ENCODE data around the gene CRY2. TPM values are rescaled to one million over a fixed set of nuclear protein-coding genes. Genes with fewer than 3 reads are reported as not detected.

CRY2 gene
- total RNA-seq (100 to 1,000 TPM in 2 of 5 donors, 10 to 100 TPM in 3; 54.0 to 198 (median 63.5) TPM), total RNA-seq (32.4 to 339 (median 89.1) reads per million in 29 experiments)
- 35.4 TPM for total RNA-seq (2013)

- H3K4me1 ChIP-seq (ENCODE audit: control insufficient read depth in 1 of 2, extremely low read depth in 1 of 2, insufficient read depth in 2 of 2, low read length in 2 of 2): peaks cover 19 to 50% of the 10 kb centered on the region in 2 experiments
- Mint-ChIP-seq H3K27me3 (no peaks in the 10 kb centered on the region), H3K9me3 (no peaks in the 10 kb centered on the region), H3K27ac (peak within 1 kb of the TSS; percentile 89 to 90), H3K4me3 (peak within 1 kb of the TSS; percentile 85 to 90 (median 87)), H3K4me1 (peaks cover 60 to 65% (median 64%) of the 10 kb centered on the region in 3 donors), H3K36me3 (peaks cover 12% of the 10 kb centered on the region)
- peaks cover 0 to 6% of the 10 kb centered on the region in 2 donors for H3K36me3 ChIP-seq (ENCODE audit: control insufficient read depth in 2 of 2, extremely low read depth in 1 of 2, insufficient read depth in 1 of 2, low read length in 1 of 2)
- ChIA-PET CTCF (interaction anchor here in 1 of 2 donors (0.7 to 1.1 kb wide), 7 partner anchors 12 to 160 kb away, joined by 3 to 8 read pairs (median 5); partner anchors contain the start of gene PEX16), POLR2A (interaction anchor here (0.6 to 1.2 kb wide), 7 partner anchors 10 to 1794 kb away, joined by 3 to 13 read pairs (median 3); partner anchors contain the start of gene PEX16 (in 1 of the 2))
- H3K4me3 ChIP-seq (ENCODE audit: control insufficient read depth in 1 of 2, extremely low read depth in 1 of 2, low read length in 1 of 2): peak within 1 kb of the TSS; percentile 78 to 95
- DNase-seq (peak; percentile 90 to 99 (median 97)), ATAC-seq (replicated peaks in 1 of 4) (peak; percentile 83 to 95 (median 92))
- peak within 1 kb of the TSS; percentile 97 for H3K27ac ChIP-seq (ENCODE audit: low read length)
- no peaks in the 10 kb centered on the region for H3K27me3 ChIP-seq (replicated peaks in 1 of 2; ENCODE audit: control insufficient read depth in 2 of 2, extremely low read depth in 1 of 2, insufficient read depth in 2 of 2, low read length in 1 of 2)
- no peaks in the 10 kb centered on the region for H3K9me3 ChIP-seq
- under 1% methylated on average over 73 of the region's 75 CpGs for WGBS (ENCODE audit: insufficient coverage)
Measured at GRCh38 chr11:45846974-45847910, at the start of gene CRY2. Gene CRY2, plus strand, starts transcription at chr11:45847475. Its CDS starts 16 bp downstream, at chr11:45847491.

DNA sequence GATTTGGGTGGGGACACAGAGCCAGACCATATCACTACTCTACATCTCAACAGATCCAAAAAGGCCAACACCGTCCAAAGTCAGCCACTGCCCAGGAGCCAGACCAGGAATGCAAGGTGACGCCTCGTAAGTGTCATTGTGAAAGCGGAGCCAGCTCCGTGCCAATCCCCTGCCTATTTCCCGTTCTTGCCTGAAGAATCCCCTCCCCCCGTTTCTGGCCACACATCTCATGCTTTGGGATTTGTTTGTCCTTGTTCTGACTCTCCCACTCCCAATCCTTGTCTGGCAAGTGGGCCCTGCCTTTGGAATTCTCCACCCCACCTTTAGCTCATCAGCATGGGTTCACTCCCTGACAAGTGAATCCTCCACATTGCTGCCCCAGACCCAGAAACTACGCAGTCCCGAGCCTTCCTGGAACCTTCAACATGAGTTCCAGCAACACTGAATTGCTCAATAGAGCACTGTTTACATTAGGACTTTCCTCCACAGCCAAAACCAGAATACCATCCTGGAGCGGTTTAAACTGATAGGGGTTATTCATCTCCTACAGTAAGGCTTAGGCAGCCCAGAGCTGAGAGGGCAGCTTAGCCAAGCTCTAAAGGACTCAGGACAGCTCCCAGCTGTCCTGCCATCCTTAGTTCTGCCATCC, 48.4 kb upstream of the CRY2 start:
- Histone ChIP-seq H3K36me3 (ENCODE audit: control insufficient read depth in 2 of 2, extremely low read depth in 1 of 2, insufficient read depth in 1 of 2, low read length in 1 of 2) (no peaks in the 10 kb centered on the region), H3K4me3 (ENCODE audit: control insufficient read depth in 1 of 2, extremely low read depth in 1 of 2, low read length in 1 of 2) (no peak overlapping the region), H3K9me3 (no peaks in the 10 kb centered on the region), H3K27me3 (replicated peaks in 1 of 2; ENCODE audit: control insufficient read depth in 2 of 2, extremely low read depth in 1 of 2, insufficient read depth in 2 of 2, low read length in 1 of 2) (no peaks in the 10 kb centered on the region), H3K27ac (ENCODE audit: low read length) (no peak overlapping the region), H3K4me1 (ENCODE audit: control insufficient read depth in 1 of 2, extremely low read depth in 1 of 2, insufficient read depth in 2 of 2, low read length in 2 of 2) (peaks cover 0 to 4% of the 10 kb centered on the region in 2 experiments)
- Mint-ChIP-seq H3K27ac (no peak overlapping the region), H3K9me3 (no peaks in the 10 kb centered on the region), H3K27me3 (no peaks in the 10 kb centered on the region), H3K36me3 (no peaks in the 10 kb centered on the region), H3K4me1 (peaks cover 0 to 4% (median 0%) of the 10 kb centered on the region in 3 donors), H3K4me3 (no peak overlapping the region)
- ATAC-seq (replicated peaks in 1 of 4): no peak
- WGBS (ENCODE audit: insufficient coverage): 90% methylated on average over 10 of the region's 10 CpGs
- POLR2A ChIA-PET: no interaction called here
- CTCF ChIA-PET: interaction anchor here in 1 of 2 donors (0.7 to 1.8 kb wide), 2 partner anchors 27 to 227 kb away, joined by 4 to 10 read pairs; no protein-coding TSS in a partner anchor
- no peak for DNase-seq

DNA sequence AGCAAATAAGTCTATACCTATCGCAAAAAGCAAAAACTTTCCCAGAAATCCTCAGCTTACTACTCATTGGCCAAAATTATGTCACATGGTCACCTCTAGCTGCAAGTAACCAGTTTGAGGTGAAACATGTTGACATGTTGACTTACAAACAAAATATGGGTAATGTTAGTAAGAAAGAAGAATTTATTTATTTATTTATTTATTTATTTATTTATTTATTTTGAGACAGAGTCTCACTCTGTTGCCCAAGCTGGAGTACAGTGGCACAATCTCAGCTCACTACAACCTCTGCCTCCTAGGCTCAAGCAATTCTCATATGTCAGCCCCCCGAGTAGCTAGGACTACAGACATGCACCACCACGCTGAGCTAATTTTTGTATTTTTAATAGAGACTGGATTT, 47.7 kb upstream of the CRY2 start:
- H3K4me3 Mint-ChIP-seq: no peak overlapping the region
- no peak for DNase-seq
- Histone ChIP-seq H3K4me3 (ENCODE audit: control insufficient read depth in 1 of 2, extremely low read depth in 1 of 2, low read length in 1 of 2) (no peak overlapping the region), H3K36me3 (ENCODE audit: control insufficient read depth in 2 of 2, extremely low read depth in 1 of 2, insufficient read depth in 1 of 2, low read length in 1 of 2) (no peaks in the 10 kb centered on the region), H3K9me3 (no peaks in the 10 kb centered on the region), H3K27me3 (replicated peaks in 1 of 2; ENCODE audit: control insufficient read depth in 2 of 2, extremely low read depth in 1 of 2, insufficient read depth in 2 of 2, low read length in 1 of 2) (no peaks in the 10 kb centered on the region), H3K27ac (ENCODE audit: low read length) (no peak overlapping the region), H3K4me1 (ENCODE audit: control insufficient read depth in 1 of 2, extremely low read depth in 1 of 2, insufficient read depth in 2 of 2, low read length in 2 of 2) (peaks cover 0 to 9% of the 10 kb centered on the region in 2 experiments)
- no peaks in the 10 kb centered on the region for H3K9me3 Mint-ChIP-seq
- ChIA-PET POLR2A (no interaction called here), CTCF (interaction anchor here (0.6 to 1.8 kb wide), 3 partner anchors 28 to 227 kb away, joined by 3 to 10 read pairs (median 4); no protein-coding TSS in a partner anchor)
- WGBS (ENCODE audit: insufficient coverage): no CpG with 5 or more reads among the region's 3 CpGs
- no peaks in the 10 kb centered on the region for H3K36me3 Mint-ChIP-seq
- no peak for ATAC-seq (replicated peaks in 1 of 4)
- no peak overlapping the region for H3K27ac Mint-ChIP-seq
- H3K27me3 Mint-ChIP-seq: no peaks in the 10 kb centered on the region
- H3K4me1 Mint-ChIP-seq: peaks cover 0 to 4% (median 0%) of the 10 kb centered on the region in 3 donors

GRCh38 chr11:45800261-45800660, 47.0 kb upstream of the CRY2 start:
- DNase-seq: no peak
- no peaks in the 10 kb centered on the region for H3K27me3 Mint-ChIP-seq
- CTCF ChIA-PET: interaction anchor here in 1 of 2 donors (0.6 to 1.8 kb wide), 2 partner anchors 16 to 29 kb away, joined by 3 to 10 read pairs; no protein-coding TSS in a partner anchor

DNA sequence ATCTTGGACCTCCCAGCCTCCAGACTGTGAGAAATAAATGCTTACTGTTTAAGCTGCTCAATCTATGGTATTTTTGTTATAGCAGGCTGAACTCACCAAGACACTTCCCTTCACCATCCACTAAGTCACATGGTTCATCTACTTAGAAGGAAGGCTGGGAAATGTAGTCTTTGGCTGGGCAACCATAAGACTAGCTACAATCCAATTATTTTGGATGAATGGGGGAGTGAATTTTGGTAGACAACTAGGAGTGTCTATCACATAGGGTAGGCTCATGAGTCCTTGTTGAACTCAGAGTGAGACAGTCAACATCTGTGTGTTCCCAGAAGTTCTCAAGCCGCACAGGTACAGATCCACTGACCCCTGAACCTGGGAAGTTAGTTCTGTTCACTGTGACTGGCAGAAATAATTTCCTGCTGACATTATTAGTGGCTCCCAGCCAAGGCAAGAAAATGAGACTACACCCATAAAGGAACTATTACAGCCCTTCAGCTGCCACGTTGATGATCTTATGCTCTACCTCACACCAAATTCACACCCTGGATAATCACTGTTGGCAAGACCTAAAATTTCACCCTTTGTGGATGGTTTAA, 45.5 kb upstream of the CRY2 start:
- no peaks in the 10 kb centered on the region for H3K9me3 ChIP-seq
- peaks cover 9 to 26% of the 10 kb centered on the region in 2 experiments for H3K4me1 ChIP-seq (ENCODE audit: control insufficient read depth in 1 of 2, extremely low read depth in 1 of 2, insufficient read depth in 2 of 2, low read length in 2 of 2)
- no peak overlapping the region for H3K4me3 ChIP-seq (ENCODE audit: control insufficient read depth in 1 of 2, extremely low read depth in 1 of 2, low read length in 1 of 2)
- Mint-ChIP-seq H3K27me3 (no peaks in the 10 kb centered on the region), H3K4me3 (no peak overlapping the region), H3K36me3 (no peaks in the 10 kb centered on the region), H3K27ac (peak overlapping the region; percentile 39 to 79), H3K9me3 (no peaks in the 10 kb centered on the region), H3K4me1 (peaks cover 11 to 20% (median 12%) of the 10 kb centered on the region in 3 donors)
- no peak overlapping the region for H3K27ac ChIP-seq (ENCODE audit: low read length)
- 80% methylated on average over 2 of the region's 2 CpGs for WGBS (ENCODE audit: insufficient coverage)
- DNase-seq (peak in 1 of 35 experiments; percentile 32), ATAC-seq (replicated peaks in 1 of 4) (no peak)
- H3K36me3 ChIP-seq (ENCODE audit: control insufficient read depth in 2 of 2, extremely low read depth in 1 of 2, insufficient read depth in 1 of 2, low read length in 1 of 2): peaks cover 0 to 3% of the 10 kb centered on the region in 2 donors
- H3K27me3 ChIP-seq (replicated peaks in 1 of 2; ENCODE audit: control insufficient read depth in 2 of 2, extremely low read depth in 1 of 2, insufficient read depth in 2 of 2, low read length in 1 of 2): no peaks in the 10 kb centered on the region
- POLR2A ChIA-PET: no interaction called here
- CTCF ChIA-PET: interaction anchor here in 1 of 2 donors (1.5 kb wide), 1 partner anchor 30 kb away, joined by 5 read pairs; no protein-coding TSS in a partner anchor

More at GRCh38 chr11:45800261-45800660, 47.0 kb upstream of the CRY2 start:
- no peak overlapping the region for H3K4me3 ChIP-seq (ENCODE audit: control insufficient read depth in 1 of 2, extremely low read depth in 1 of 2, low read length in 1 of 2)
- Mint-ChIP-seq H3K4me3 (no peak overlapping the region), H3K27ac (peak overlapping the region in 1 of 2 donors; percentile 17), H3K9me3 (no peaks in the 10 kb centered on the region), H3K4me1 (peaks cover 0 to 5% (median 0%) of the 10 kb centered on the region in 3 donors), H3K36me3 (no peaks in the 10 kb centered on the region)
- no peaks in the 10 kb centered on the region for H3K27me3 ChIP-seq (replicated peaks in 1 of 2; ENCODE audit: control insufficient read depth in 2 of 2, extremely low read depth in 1 of 2, insufficient read depth in 2 of 2, low read length in 1 of 2)
- ATAC-seq (replicated peaks in 1 of 4): no peak
- H3K27ac ChIP-seq (ENCODE audit: low read length): no peak overlapping the region
- no CpG with 5 or more reads among the region's 2 CpGs for WGBS (ENCODE audit: insufficient coverage)
- peaks cover 0 to 10% of the 10 kb centered on the region in 2 experiments for H3K4me1 ChIP-seq (ENCODE audit: control insufficient read depth in 1 of 2, extremely low read depth in 1 of 2, insufficient read depth in 2 of 2, low read length in 2 of 2)
- no peaks in the 10 kb centered on the region for H3K9me3 ChIP-seq
- H3K36me3 ChIP-seq (ENCODE audit: control insufficient read depth in 2 of 2, extremely low read depth in 1 of 2, insufficient read depth in 1 of 2, low read length in 1 of 2): no peaks in the 10 kb centered on the region
- POLR2A ChIA-PET: no interaction called here

Data from T-cell (primary cell).